Mucosa of descending colon (tissue), 3 donors: ENCODE measurements around the gene TUBGCP3. TPM values are rescaled to one million over a fixed set of nuclear protein-coding genes. Genes with fewer than 3 reads are reported as not detected.
A peak's percentile ranks its signal among the peaks of the same experiment; 100 is the strongest.
"Not testable (repeated sequence)": the region's sequence is repeated elsewhere in the genome, so short reads cannot be mapped to it uniquely, and the experiment has no call there.

Experiments used
- ATAC-seq: fragments of 200-7000 bp; cut with Tn5 transposase; one replicate; pipeline ENCODE4 v1.9.1; 2020; ENCODE audit warnings: mild to moderate bottlenecking, moderate library complexity
- DNase-seq, 3 donors: peaks; one replicate each; pipeline ENCODE4 v3.0.0-alpha.2; 2020
- H3K36me3 ChIP-seq: fragments of 200-600 bp; one replicate; pipeline ENCODE4 v1.8.0; 2021; ENCODE audit warnings: low read depth, mild to moderate bottlenecking
- H3K4me1 ChIP-seq: fragments of 200-600 bp; one replicate; pipeline ENCODE4 v1.8.0; 2021; ENCODE audit warnings: low read depth, mild to moderate bottlenecking
- H3K4me3 ChIP-seq: fragments of 200-600 bp; one replicate; pipeline ENCODE4 v1.8.0; 2021; ENCODE audit warnings: mild to moderate bottlenecking
- H3K9me3 ChIP-seq: fragments of 200-600 bp; one replicate; pipeline ENCODE4 v1.8.0; 2021; ENCODE audit warnings: mild to moderate bottlenecking
- CTCF ChIP-seq: fragments of 200-600 bp; IDR thresholded peaks from one replicate; pipeline ENCODE4 v1.8.0; 2022; ENCODE audit warnings: antibody characterized with exemption, mild to moderate bottlenecking
- intact Hi-C, 2 donors: fragments of 100-400 bp; cut with DNase I in 1 of 2; cut with micrococcal nuclease in 1 of 2; formaldehyde crosslinking; loops; one replicate each; pipeline versions ENCODE4 v1.11.0 to v1.11.1; 2022; cut with DNase I, micrococcal nuclease
- total RNA-seq, 3 donors: library from RNA; stranded (reverse); fragmentation: NEBNext Ultra II Directional in 2 of 3; extraction: Animal tissue kit (Norgen Biotek cat#: 25700) in 2 of 3; gene quantifications; one replicate each; pipeline versions ENCODE4 v1.2.1 to v1.2.4, GENCODE V29; 2021 to 2023
- donor health status: DM: no; HTN: no; CAD: no; lungs with moderate emphysema.
- donor health status: DM: no; HTN: no; CAD: no.
- donor health status: DM: no; HTN: yes; CAD: no.

The TUBGCP3 gene
- total RNA-seq, 3 donors from 2014 or later: 27.7 to 44.8 (median 32.7) TPM

- no peak overlapping the region for H3K4me3 ChIP-seq
- intact Hi-C loops: no loop called here
- H3K36me3 ChIP-seq: no peaks in the 10 kb centered on the region
- no peak for TF ChIP-seq CTCF
- ATAC-seq (no peak), DNase-seq (no peak)
- no peaks in the 10 kb centered on the region for H3K4me1 ChIP-seq
- no peaks in the 10 kb centered on the region for H3K9me3 ChIP-seq
These were observed 31.4 kb downstream of the TUBGCP3 start for GRCh38 chr13:112556600-112556999.

- H3K9me3 ChIP-seq: no peaks in the 10 kb centered on the region
- TF ChIP-seq CTCF: no peak
- intact Hi-C loops: no loop called here
- H3K36me3 ChIP-seq: no peaks in the 10 kb centered on the region
- H3K4me1 ChIP-seq: no peaks in the 10 kb centered on the region
- no peak for ATAC-seq
- H3K4me3 ChIP-seq: no peak overlapping the region
- DNase-seq: no peak
These were observed 33.6 kb downstream of the TUBGCP3 start for GRCh38 chr13:112554214-112554850.

GRCh38 chr13:112548975-112549374 lies 39.0 kb downstream of the TUBGCP3 start:
- ATAC-seq, H3K4me3 ChIP-seq, H3K9me3 ChIP-seq, H3K36me3 ChIP-seq, DNase-seq, intact Hi-C loops, H3K4me1 ChIP-seq: not testable (repeated sequence)

- Histone ChIP-seq H3K9me3 (no peaks in the 10 kb centered on the region), H3K4me1 (no peaks in the 10 kb centered on the region), H3K4me3 (no peak overlapping the region), H3K36me3 (no peaks in the 10 kb centered on the region)
- no peak for DNase-seq
- intact Hi-C loops: no loop called here
- no peak for TF ChIP-seq CTCF
- ATAC-seq: peak; percentile 42
These were observed 42.1 kb downstream of the TUBGCP3 start for GRCh38 chr13:112545856-112546255.

GRCh38 chr13:112532837-112533745 lies 54.9 kb downstream of the TUBGCP3 start:
- no peak for DNase-seq
- intact Hi-C loops: no loop called here
- H3K4me3 ChIP-seq: no peak overlapping the region
- no peaks in the 10 kb centered on the region for H3K36me3 ChIP-seq
- H3K4me1 ChIP-seq: no peaks in the 10 kb centered on the region
- H3K9me3 ChIP-seq: no peaks in the 10 kb centered on the region
- TF ChIP-seq CTCF: no peak
- no peak for ATAC-seq

GRCh38 chr13:112531263-112531794 lies 56.6 kb downstream of the TUBGCP3 start:
- ATAC-seq (no peak), DNase-seq (no peak)
- intact Hi-C loops: no loop called here
- no peak for TF ChIP-seq CTCF
- H3K4me1 ChIP-seq: no peaks in the 10 kb centered on the region
- H3K9me3 ChIP-seq: no peaks in the 10 kb centered on the region
- no peaks in the 10 kb centered on the region for H3K36me3 ChIP-seq
- H3K4me3 ChIP-seq: no peak overlapping the region
